Heart left ventricle (tissue), 16 donors: ENCODE data around the gene PLRG1. TPM values are rescaled to one million over a fixed set of nuclear protein-coding genes. Genes with fewer than 3 reads are reported as not detected.

Source experiments
- ATAC-seq, 4 donors: fragments of 200-7000 bp; cut with Tn5 transposase; one replicate each; pipeline ENCODE4 v1.9.1; 2020 to 2022; ENCODE audit warnings: moderate library complexity in 4 of 4, mild to moderate bottlenecking in 3 of 4, moderate number of reproducible peaks in 1 of 4
- DNase-seq, 5 donors: peaks; one replicate each; pipeline ENCODE4 v3.0.0-alpha.2; 2020
- H3K27ac ChIP-seq, 12 donors: fragments of 200-600 bp; sonication (generic) in 4 of 12; one replicate each; pipeline versions ENCODE4 v1.5.0 to v1.8.0; 2016 to 2022; ENCODE audit warnings: mild to moderate bottlenecking in 2 of 12
- H3K27me3 ChIP-seq, 9 donors: fragments of 200-600 bp; sonication (generic) in 2 of 9; one replicate each; pipeline versions ENCODE4 v1.5.1 to v1.8.0; 2016 to 2022; ENCODE audit warnings: mild to moderate bottlenecking in 3 of 9
- H3K36me3 ChIP-seq, 9 donors: fragments of 200-600 bp; sonication (generic) in 2 of 9; one replicate each; pipeline versions ENCODE4 v1.5.0 to v1.8.0; 2018 to 2022; ENCODE audit warnings: mild to moderate bottlenecking in 2 of 9
- H3K4me1 ChIP-seq, 12 donors: fragments of 200-600 bp; sonication (generic) in 4 of 12; one replicate each; pipeline versions ENCODE4 v1.5.0 to v1.8.0; 2016 to 2022; ENCODE audit warnings: mild to moderate bottlenecking in 3 of 12
- H3K4me3 ChIP-seq, 12 donors: fragments of 200-600 bp; sonication (generic) in 4 of 12; one replicate each; pipeline versions ENCODE4 v1.5.0 to v1.8.0; 2017 to 2022; ENCODE audit warnings: mild to moderate bottlenecking in 9 of 12, moderate library complexity in 4 of 12
- H3K9me3 ChIP-seq, 12 donors: fragments of 200-600 bp; sonication (generic) in 4 of 12; one replicate each; pipeline versions ENCODE4 v1.5.0 to v1.8.0; 2016 to 2022; ENCODE audit warnings: mild to moderate bottlenecking in 1 of 12
- CTCF ChIP-seq, 12 donors: fragments of 200-600 bp; sonication (generic) in 4 of 12; IDR thresholded peaks; one replicate each; pipeline versions ENCODE4 v1.5.0 to v1.8.0; 2018 to 2022; ENCODE audit warnings: antibody characterized with exemption in 12 of 12, mild to moderate bottlenecking in 5 of 12
- POLR2A ChIP-seq, 2 donors: fragments of 450-650 bp; IDR thresholded peaks; one replicate each; pipeline ENCODE4 v1.6.1; 2017; ENCODE audit warnings: antibody characterized with exemption in 2 of 2, mild to moderate bottlenecking in 2 of 2, moderate library complexity in 2 of 2
- WGBS, 4 donors: extraction: QIAGEN DNeasy Blood & Tissue Kit in 2 of 4; methylation state at CpG; one replicate each; pipeline versions ENCODE4 v1.1.5 to v1.1.7; 2013 to 2018; 5-methylcytosine and 5-hydroxymethylcytosine counted together
- intact Hi-C, 10 donors: fragments of 100-400 bp; cut with DNase I; formaldehyde crosslinking; loops; one replicate each; pipeline versions ENCODE4 v1.11.1 to v1.14.2; 2022
- polyA plus RNA-seq, 2 donors: library from polyadenylated mRNA; stranded (reverse); fragments of 200-250 nt; gene quantifications; one replicate each; pipeline ENCODE4 v1.2.3, GENCODE V29; 2013
- total RNA-seq, 9 donors: library from RNA; depleted of rRNA in 2 of 9; stranded (reverse); fragments of >200 nt in 2 of 9; fragmentation: NEBNext Ultra II Directional in 3 of 9; extraction: Animal tissue kit (Norgen Biotek cat#: 25700) in 3 of 9; gene quantifications; one replicate each; pipeline versions ENCODE4 v1.1.0 to v1.2.4, GENCODE V29; 2016 to 2023
- donor health status: ischemic (EF 13 %, LVEDD 7.1; RV severe dilation, severe dysfunction).
- donor health status: healthy with polysubstance abuse.
- donor health status: DM: no; HTN: yes; CAD: no.
- donor health status: DM: no; HTN: no; CAD: no.
- donor health status: ischemic (EF 25% LVEDD 6.9; RV normal size, moderate dysfunction).
- donor health status: ischemic (EF 25% LVEDD 5.7; RV mildly dilated, moderate dysfunction).
- donor health status: healthy.
- donor health status: DM: yes; HTN: yes; CAD: no.
- donor health status: ischemic (EF 35%, LVEDD 5.7; RV mildly dilated, moderate dysfunction).
- donor health status: nonischemic (EF 11% LVEDD 7.7; RV severe dilation, severe dysfunction).
- donor health status: DM: yes; HTN: yes; CAD: no.
- donor health status: PGD.
- donor health status: ischemic (EF 29% LVEDD 5.4; RV normal size, mild dysfunction).
- donor health status: nonischemic (EF 23%, LVEDD 6.1; RV moderate dilation, normal function).

The PLRG1 gene
- total and polyA plus RNA-seq, 11 donors: 25.4 to 52.3 (median 40.5) TPM

- WGBS, 4 donors: 73 to 83% (median 79%) methylated on average over 1 of the region's 1 CpG
- intact Hi-C loops: no loop called here
These were observed 28.7 kb upstream of the PLRG1 start for GRCh38 chr4:154578919-154579318.

GRCh38 chr4:154577324-154577723 is 27.1 kb upstream of the PLRG1 start:
- WGBS, 4 donors: 79 to 84% (median 83%) methylated on average over 2 of the region's 2 CpGs
- TF ChIP-seq POLR2A (IDR thresholded peaks at IDR 0.05) (no peak), CTCF (IDR thresholded peaks at IDR 0.05) (no peak)
- H3K4me1 ChIP-seq: no peaks in the 10 kb centered on the region
- H3K9me3 ChIP-seq: no peaks in the 10 kb centered on the region
- H3K36me3 ChIP-seq: no peaks in the 10 kb centered on the region
- H3K27me3 ChIP-seq: peaks cover 0 to 17% (median 0%) of the 10 kb centered on the region in 9 donors
- no peak for DNase-seq
- intact Hi-C loops: no loop called here
- no peak overlapping the region for H3K4me3 ChIP-seq
- no peak for ATAC-seq
- no peak overlapping the region for H3K27ac ChIP-seq

More at GRCh38 chr4:154578919-154579318, 28.7 kb upstream of the PLRG1 start:
- Histone ChIP-seq H3K36me3 (no peaks in the 10 kb centered on the region), H3K4me3 (no peak overlapping the region), H3K27ac (no peak overlapping the region), H3K27me3 (peaks cover 0 to 17% (median 0%) of the 10 kb centered on the region in 9 donors), H3K9me3 (no peaks in the 10 kb centered on the region), H3K4me1 (no peaks in the 10 kb centered on the region)
- no peak for TF ChIP-seq POLR2A (IDR thresholded peaks at IDR 0.05)
- TF ChIP-seq CTCF (IDR thresholded peaks at IDR 0.05): no peak
- ATAC-seq: no peak
- no peak for DNase-seq

- no peak for DNase-seq
- Histone ChIP-seq H3K36me3 (no peaks in the 10 kb centered on the region), H3K4me1 (no peaks in the 10 kb centered on the region), H3K27me3 (peaks cover 0 to 17% (median 0%) of the 10 kb centered on the region in 9 donors), H3K4me3 (no peak overlapping the region), H3K27ac (no peak overlapping the region), H3K9me3 (no peaks in the 10 kb centered on the region)
- no peak for ATAC-seq
- 65 to 92% (median 76%) methylated on average over 3 of the region's 3 CpGs for WGBS, 4 donors
- no peak for TF ChIP-seq POLR2A (IDR thresholded peaks at IDR 0.05)
- no peak for TF ChIP-seq CTCF (IDR thresholded peaks at IDR 0.05)
- intact Hi-C loops: no loop called here
These were observed 24.1 kb upstream of the PLRG1 start for GRCh38 chr4:154574311-154574710.

GRCh38 chr4:154573190-154573870 is 23.1 kb upstream of the PLRG1 start:
- Histone ChIP-seq H3K4me3 (no peak overlapping the region), H3K9me3 (no peaks in the 10 kb centered on the region), H3K4me1 (no peaks in the 10 kb centered on the region), H3K27me3 (peaks cover 0 to 17% (median 0%) of the 10 kb centered on the region in 9 donors), H3K27ac (no peak overlapping the region), H3K36me3 (no peaks in the 10 kb centered on the region)
- no peak for DNase-seq
- WGBS, 4 donors: 79 to 88% (median 80%) methylated on average over 5 of the region's 5 CpGs
- intact Hi-C loops: no loop called here
- ATAC-seq: no peak
- TF ChIP-seq CTCF (IDR thresholded peaks at IDR 0.05): no peak
- no peak for TF ChIP-seq POLR2A (IDR thresholded peaks at IDR 0.05)
